Fibroblast of mammary gland (primary cell): ENCODE data around the gene TSPAN12.

ENCODE experiments used
- DNase-seq: peaks from one replicate; pipeline ENCODE4 v3.0.0-alpha.2; 2010; ENCODE audit warnings: low read depth
- H3K4me3 ChIP-seq: 2 replicates; pipeline ENCODE4 v1.5.1; 2011; ENCODE audit warnings: low read depth, mild to moderate bottlenecking, low read length, moderate library complexity; ENCODE audit not compliant: control insufficient read depth
- TF ChIP-seq, protein P1 (sequence below): conservative IDR thresholded peaks from 2 replicates; pipeline ENCODE4 v1.5.1; 2011; ENCODE audit warnings: low read depth, low read length, inconsistent platforms; ENCODE audit not compliant: control insufficient read depth, insufficient read depth

The TSPAN12 gene

DNA sequence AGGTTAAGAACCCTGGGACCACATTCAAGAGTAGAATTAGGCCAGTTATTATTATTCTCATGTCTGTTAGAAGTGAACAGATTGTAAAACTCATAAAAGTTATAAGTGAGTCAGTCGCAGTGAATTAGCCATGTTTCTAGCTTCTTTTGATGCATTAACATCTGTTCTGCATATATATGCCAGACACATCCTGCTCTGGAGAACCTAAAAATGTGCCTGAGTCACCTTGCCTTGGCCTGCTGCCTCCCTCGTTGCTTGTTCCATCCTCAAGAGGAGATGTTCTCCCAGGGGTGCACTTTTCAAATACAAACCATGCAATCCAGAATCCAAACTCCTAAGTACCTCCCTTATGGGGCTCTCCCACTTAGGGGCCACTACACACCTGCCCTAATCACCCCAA, 14.8 kb downstream of the TSPAN12 start:
- TF ChIP-seq, protein P1, sequence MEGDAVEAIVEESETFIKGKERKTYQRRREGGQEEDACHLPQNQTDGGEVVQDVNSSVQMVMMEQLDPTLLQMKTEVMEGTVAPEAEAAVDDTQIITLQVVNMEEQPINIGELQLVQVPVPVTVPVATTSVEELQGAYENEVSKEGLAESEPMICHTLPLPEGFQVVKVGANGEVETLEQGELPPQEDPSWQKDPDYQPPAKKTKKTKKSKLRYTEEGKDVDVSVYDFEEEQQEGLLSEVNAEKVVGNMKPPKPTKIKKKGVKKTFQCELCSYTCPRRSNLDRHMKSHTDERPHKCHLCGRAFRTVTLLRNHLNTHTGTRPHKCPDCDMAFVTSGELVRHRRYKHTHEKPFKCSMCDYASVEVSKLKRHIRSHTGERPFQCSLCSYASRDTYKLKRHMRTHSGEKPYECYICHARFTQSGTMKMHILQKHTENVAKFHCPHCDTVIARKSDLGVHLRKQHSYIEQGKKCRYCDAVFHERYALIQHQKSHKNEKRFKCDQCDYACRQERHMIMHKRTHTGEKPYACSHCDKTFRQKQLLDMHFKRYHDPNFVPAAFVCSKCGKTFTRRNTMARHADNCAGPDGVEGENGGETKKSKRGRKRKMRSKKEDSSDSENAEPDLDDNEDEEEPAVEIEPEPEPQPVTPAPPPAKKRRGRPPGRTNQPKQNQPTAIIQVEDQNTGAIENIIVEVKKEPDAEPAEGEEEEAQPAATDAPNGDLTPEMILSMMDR, result no peak
- H3K4me3 ChIP-seq, result no peak overlapping the region
- DNase-seq, result peak; percentile 90

DNA sequence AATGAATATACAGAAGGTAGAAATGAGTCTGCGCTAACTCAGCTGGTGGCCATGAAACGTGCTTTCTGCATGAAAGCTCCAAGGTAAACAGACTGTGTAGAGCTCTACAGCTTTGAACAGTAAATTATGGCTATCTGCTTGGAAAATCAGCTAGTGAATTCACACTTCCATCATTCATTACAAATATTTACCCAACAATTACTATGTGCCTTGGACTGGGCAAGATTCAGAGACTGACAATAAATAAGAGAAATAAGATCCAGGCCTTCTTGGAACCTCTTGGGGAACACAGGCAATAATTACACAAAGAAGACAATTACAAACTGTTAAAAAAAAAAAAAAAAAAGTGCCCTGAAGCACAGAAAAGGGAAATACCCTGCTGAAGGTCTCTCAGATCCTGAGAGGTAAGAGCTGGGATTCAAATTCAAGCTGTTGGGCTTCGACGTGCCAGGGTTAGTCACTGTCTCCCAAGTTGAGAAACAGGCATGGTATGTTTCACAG, 15.8 kb downstream of the TSPAN12 start:
- TF ChIP-seq, protein P1, result no peak
- H3K4me3 ChIP-seq, result no peak overlapping the region
- no peak for DNase-seq

DNA sequence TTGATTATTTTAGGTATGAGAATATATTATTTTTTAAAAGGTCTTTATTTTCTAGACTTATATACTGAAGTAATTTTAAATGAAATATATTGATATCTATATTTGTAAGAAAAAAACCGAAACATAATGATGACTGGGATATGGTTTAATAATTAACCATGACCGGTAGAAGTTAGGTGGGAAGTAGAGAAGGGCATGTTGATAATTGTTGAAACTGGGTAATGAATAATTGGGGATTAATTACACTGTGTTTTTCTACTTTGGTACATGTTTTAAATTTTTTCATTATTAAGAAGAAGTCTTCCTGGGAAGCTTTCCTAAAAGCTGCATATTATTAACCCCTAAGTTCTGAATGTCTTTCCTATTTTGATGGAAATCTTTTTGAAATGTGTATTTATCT, 16.3 kb downstream of the TSPAN12 start:
- H3K4me3 ChIP-seq, result no peak overlapping the region
- no peak for DNase-seq
- TF ChIP-seq, protein P1, result no peak

DNA sequence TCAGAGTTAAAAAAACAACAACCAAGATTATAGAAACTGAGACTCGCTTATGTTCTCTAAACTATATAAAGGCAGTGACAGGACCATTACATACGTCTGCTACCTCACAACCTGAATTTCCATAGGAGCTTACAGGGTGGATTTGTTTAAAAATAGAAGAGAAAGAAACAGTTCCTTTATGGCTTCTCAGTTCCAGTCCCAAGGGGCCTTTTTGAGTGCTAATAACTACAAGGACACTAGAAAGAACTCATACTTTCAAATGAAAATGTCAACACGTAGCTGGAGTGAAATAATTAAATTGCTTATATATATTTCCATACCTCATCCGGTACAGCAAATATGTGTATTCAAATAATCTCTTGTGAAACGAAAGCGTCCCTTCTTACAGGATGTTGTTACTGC, 19.7 kb downstream of the TSPAN12 start:
- TF ChIP-seq, protein P1, result no peak
- no peak for DNase-seq
- H3K4me3 ChIP-seq, result no peak overlapping the region

DNA sequence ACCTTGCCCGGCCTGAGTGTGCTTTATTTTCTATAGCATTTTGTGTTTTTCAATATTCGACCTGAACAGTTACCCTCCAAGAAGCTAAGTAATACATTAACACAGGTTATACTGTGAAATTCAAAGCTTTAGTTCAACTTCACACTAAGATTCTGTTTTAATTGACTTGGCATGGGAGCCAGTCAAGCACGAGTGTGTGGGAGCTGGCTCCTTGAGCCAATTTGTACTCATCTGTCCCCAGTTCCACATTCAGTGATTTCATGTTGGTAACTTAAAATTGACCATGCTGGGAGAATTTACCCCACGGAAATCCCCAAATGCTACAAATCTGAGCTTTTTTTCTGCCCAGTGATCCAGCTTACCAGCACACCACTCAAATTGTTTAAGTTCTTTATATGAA, 20.3 kb downstream of the TSPAN12 start:
- DNase-seq, result no peak
- TF ChIP-seq, protein P1, result no peak
- H3K4me3 ChIP-seq, result no peak overlapping the region

DNA sequence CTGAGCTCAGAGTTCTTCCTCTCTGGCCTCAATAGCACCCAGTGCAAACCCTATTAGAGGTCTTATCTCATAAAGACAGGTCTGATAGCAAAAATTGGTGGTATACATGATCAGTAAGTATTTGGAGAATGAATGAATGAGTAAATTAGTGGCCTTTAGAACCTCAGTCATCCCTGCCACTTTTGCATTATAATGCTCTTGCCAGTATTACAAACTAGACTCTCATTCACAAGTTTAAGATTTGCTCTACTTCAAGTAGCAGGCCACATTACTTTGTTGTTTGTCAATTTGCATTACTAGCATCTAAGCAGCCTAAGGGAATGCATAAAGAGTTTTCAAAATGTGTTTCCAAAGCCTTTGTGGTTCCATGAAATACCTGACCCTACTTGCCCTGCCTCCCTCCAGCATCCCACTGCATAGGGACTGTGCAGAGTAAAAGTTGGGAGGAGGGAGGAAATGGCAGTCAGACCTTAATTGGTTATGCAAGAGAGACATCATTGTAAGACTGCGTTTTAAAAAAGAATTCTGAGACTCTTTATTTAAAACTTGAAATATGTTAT, 21.3 kb downstream of the TSPAN12 start:
- DNase-seq, result no peak
- H3K4me3 ChIP-seq, result no peak overlapping the region
- TF ChIP-seq, protein P1, result no peak

DNA sequence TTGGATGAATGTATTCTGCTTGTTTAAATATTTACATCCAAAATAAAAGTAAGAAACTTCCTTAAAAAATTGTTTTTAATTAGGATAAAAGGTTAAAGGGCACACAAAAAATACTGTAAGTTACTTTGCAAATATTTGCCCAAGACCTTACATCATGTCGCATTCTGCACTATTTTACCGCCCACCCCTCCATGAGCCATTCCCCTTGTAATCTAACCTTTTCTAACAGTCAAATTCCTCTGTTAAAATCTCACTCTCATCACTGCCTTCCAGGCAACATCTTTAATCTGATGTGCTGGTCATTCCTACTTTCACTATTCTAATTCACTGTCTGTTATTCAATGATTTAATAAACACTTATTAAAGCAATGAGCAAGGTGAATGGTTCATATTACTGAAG, 23.2 kb downstream of the TSPAN12 start:
- no peak for DNase-seq
- no peak overlapping the region for H3K4me3 ChIP-seq
- TF ChIP-seq, protein P1, result no peak
